T-cell (primary cell): Measurements from ENCODE around the gene EVI2A. TPM values are rescaled to one million over a fixed set of nuclear protein-coding genes. Genes with fewer than 3 reads are reported as not detected.
"Not testable (repeated sequence)": the region's sequence is repeated elsewhere in the genome, so short reads cannot be mapped to it uniquely, and the experiment has no call there.

Experiments used
- ATAC-seq, 4 experiments: fragments of 200-7000 bp in 3 of 4; fragments of 150-1000 bp in 1 of 4; cut with Tn5 transposase; replicated peaks in 1 of 4; 1 replicate in 3 of 4; 2 replicates in 1 of 4; pipeline ENCODE4 v1.10.0; 2021; ENCODE audit warnings: moderate library complexity in 3 of 4, mild to moderate bottlenecking in 2 of 4, moderate number of reproducible peaks in 1 of 4
- CTCF ChIA-PET, 2 donors: fragments of 300-600 bp; sonication (Branson Sonifier 250); formaldehyde crosslinking; loops; one replicate each; lab custom pipeline; 2022; ENCODE audit warnings: antibody characterized with exemption in 2 of 2; lab: Charles Lee
- POLR2A ChIA-PET, 2 donors: fragments of 300-600 bp; sonication (Branson Sonifier 250); formaldehyde crosslinking; loops; one replicate each; lab custom pipeline; 2022; ENCODE audit warnings: antibody characterized with exemption in 2 of 2; lab: Charles Lee
- DNase-seq, 35 experiments: peaks; one replicate each; pipeline versions ENCODE4 v3.0.0 to v3.0.0-alpha.2; 2013 to 2023
- H3K27ac ChIP-seq: one replicate; pipeline ENCODE4 v1.5.1; 2013; ENCODE audit warnings: low read length
- H3K27me3 ChIP-seq, 2 experiments: replicated peaks in 1 of 2; 1 replicate in 1 of 2; 2 replicates in 1 of 2; pipeline versions ENCODE4 v1.6.1 to v1.7.0; 2013; ENCODE audit warnings: low read length in 1 of 2, mixed read lengths in 1 of 2; ENCODE audit not compliant: control insufficient read depth in 2 of 2, insufficient read depth in 2 of 2; ENCODE audit errors: extremely low read depth in 1 of 2
- H3K36me3 ChIP-seq, 2 donors: 1 replicate in 1 of 2; 2 replicates in 1 of 2; pipeline versions ENCODE4 v1.6.1 to v1.7.0; 2013; ENCODE audit warnings: low read length in 1 of 2; ENCODE audit not compliant: control insufficient read depth in 2 of 2, insufficient read depth in 1 of 2; ENCODE audit errors: extremely low read depth in 1 of 2
- H3K4me1 ChIP-seq, 2 experiments: 1 replicate in 1 of 2; 2 replicates in 1 of 2; pipeline versions ENCODE4 v1.6.1 to v1.7.0; 2013; ENCODE audit warnings: low read length in 2 of 2, mixed read lengths in 1 of 2; ENCODE audit not compliant: insufficient read depth in 2 of 2, control insufficient read depth in 1 of 2; ENCODE audit errors: extremely low read depth in 1 of 2
- H3K4me3 ChIP-seq, 2 donors: 1 replicate in 1 of 2; 2 replicates in 1 of 2; pipeline versions ENCODE4 v1.5.1 to v1.7.0; 2013; ENCODE audit warnings: mild to moderate bottlenecking in 2 of 2, low read length in 1 of 2, moderate library complexity in 1 of 2; ENCODE audit not compliant: control insufficient read depth in 1 of 2; ENCODE audit errors: extremely low read depth in 1 of 2
- H3K9me3 ChIP-seq: 2 replicates; pipeline ENCODE4 v1.7.0; 2013
- H3K27ac Mint-ChIP-seq, 2 donors: one replicate each; pipeline ENCODE4 v1.8.0; 2020 to 2021; ENCODE audit warnings: mild to moderate bottlenecking in 2 of 2, mixed read lengths in 2 of 2
- H3K27me3 Mint-ChIP-seq, 2 donors: one replicate each; pipeline ENCODE4 v1.8.0; 2021 to 2022; ENCODE audit warnings: mixed read lengths in 2 of 2
- H3K36me3 Mint-ChIP-seq: one replicate; pipeline ENCODE4 v1.8.0; 2021; ENCODE audit warnings: mixed read lengths
- H3K4me1 Mint-ChIP-seq, 3 donors: one replicate each; pipeline ENCODE4 v1.8.0; 2020 to 2022; ENCODE audit warnings: mixed read lengths in 3 of 3, mild to moderate bottlenecking in 1 of 3
- H3K4me3 Mint-ChIP-seq, 3 donors: one replicate each; pipeline ENCODE4 v1.8.0; 2020 to 2022; ENCODE audit warnings: mild to moderate bottlenecking in 3 of 3, mixed read lengths in 3 of 3, moderate library complexity in 3 of 3
- H3K9me3 Mint-ChIP-seq, 3 donors: one replicate each; pipeline ENCODE4 v1.8.0; 2020 to 2022; ENCODE audit warnings: mixed read lengths in 3 of 3
- WGBS: methylation state at CpG from one replicate; pipeline ENCODE4 v1.1.5; 2013; ENCODE audit warnings: missing lambda C conversion rate; ENCODE audit not compliant: insufficient coverage; 5-methylcytosine and 5-hydroxymethylcytosine counted together
- total RNA-seq, 35 experiments: library from RNA in 6 of 35; stranded (reverse) in 6 of 35; fragments of 120-200 nt in 1 of 35; gene quantifications; one replicate each; pipeline versions ENCODE4 v1.2.1 to v1.2.4 and lab custom pipeline; 2013 to 2026

EVI2A gene
- total RNA-seq, 5 donors from 2014 or later (not counting 1 experiment from before 2014, with no cell fraction given), result 42.3 to 84.9 (median 80.0) TPM

GRCh38 chr17:31318851-31319661, 2.4 kb downstream of the EVI2A start:
- Histone ChIP-seq H3K36me3 (no peaks in the 10 kb centered on the region), H3K27me3 (no peaks in the 10 kb centered on the region), H3K27ac (peak overlapping the region; percentile 88), H3K4me1 (peaks cover 13 to 41% of the 10 kb centered on the region in 2 experiments), H3K4me3 (peak overlapping the region; percentile 66 to 75), H3K9me3 (no peaks in the 10 kb centered on the region)
- Mint-ChIP-seq H3K27ac (peak overlapping the region; percentile 97 to 98), H3K27me3 (no peaks in the 10 kb centered on the region), H3K4me1 (peaks cover 47 to 57% (median 54%) of the 10 kb centered on the region in 3 donors), H3K9me3 (no peaks in the 10 kb centered on the region), H3K4me3 (peak overlapping the region; percentile 76 to 87 (median 86)), H3K36me3 (peaks cover 14% of the 10 kb centered on the region)
- WGBS, result no CpG with 5 or more reads among the region's 5 CpGs
- ChIA-PET POLR2A (interaction anchor here (0.6 to 2.6 kb wide), 6 partner anchors 9 to 30 kb away, joined by 3 to 17 read pairs (median 4); no protein-coding TSS in a partner anchor), CTCF (interaction anchor here in 1 of 2 donors (0.7 to 3.4 kb wide), 6 partner anchors 8 to 189 kb away, joined by 3 to 23 read pairs (median 6); no protein-coding TSS in a partner anchor)
- peak in 1 of 35 experiments; percentile 61 for DNase-seq
- ATAC-seq, result no peak

DNA sequence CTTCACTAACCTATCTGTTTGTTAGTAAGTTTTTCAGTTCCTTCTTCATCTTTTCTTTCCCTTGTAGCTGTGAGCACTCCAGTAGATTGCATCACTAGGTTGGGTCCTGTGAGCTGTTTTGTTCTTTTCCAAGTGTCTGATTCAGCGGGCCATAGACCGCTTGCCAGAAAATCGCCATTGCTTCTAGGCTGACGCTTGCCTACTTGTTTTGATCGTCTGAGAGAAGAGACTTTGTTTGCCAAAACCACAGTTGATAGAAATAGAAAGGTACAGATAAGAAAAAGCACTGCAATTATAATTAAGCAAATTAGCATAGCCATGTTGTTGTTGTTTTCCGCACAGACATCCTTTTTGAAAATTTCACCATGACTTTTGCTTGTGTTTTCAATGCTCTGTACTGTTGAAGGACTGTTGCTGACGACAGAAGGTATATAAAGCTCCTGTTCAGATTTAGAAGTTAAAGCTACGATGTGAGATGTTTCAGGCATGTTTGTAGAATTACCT, 3.1 kb downstream of the EVI2A start:
- Histone ChIP-seq H3K4me3 (peak overlapping the region; percentile 11 to 75), H3K27me3 (no peaks in the 10 kb centered on the region), H3K36me3 (no peaks in the 10 kb centered on the region), H3K27ac (peak overlapping the region; percentile 88), H3K4me1 (peaks cover 13 to 41% of the 10 kb centered on the region in 2 experiments), H3K9me3 (no peaks in the 10 kb centered on the region)
- peak overlapping the region; percentile 97 to 98 for H3K27ac Mint-ChIP-seq
- H3K4me3 Mint-ChIP-seq, result peak overlapping the region; percentile 76 to 87 (median 86)
- ATAC-seq (peak; percentile 44 to 60 (median 57)), DNase-seq (peak; percentile 15 to 80 (median 47))
- POLR2A ChIA-PET, result interaction anchor here (0.6 to 2.6 kb wide), 4 partner anchors 8 to 22 kb away, joined by 3 to 17 read pairs (median 4); no protein-coding TSS in a partner anchor
- H3K36me3 Mint-ChIP-seq, result peaks cover 14% of the 10 kb centered on the region
- no peaks in the 10 kb centered on the region for H3K27me3 Mint-ChIP-seq
- WGBS, result 0% methylated on average over 1 of the region's 8 CpGs
- CTCF ChIA-PET, result interaction anchor here in 1 of 2 donors (1.5 to 3.4 kb wide), 3 partner anchors 7 to 190 kb away, joined by 5 to 23 read pairs (median 7); no protein-coding TSS in a partner anchor
- H3K4me1 Mint-ChIP-seq, result peaks cover 42 to 50% (median 50%) of the 10 kb centered on the region in 3 donors
- H3K9me3 Mint-ChIP-seq, result no peaks in the 10 kb centered on the region

DNA sequence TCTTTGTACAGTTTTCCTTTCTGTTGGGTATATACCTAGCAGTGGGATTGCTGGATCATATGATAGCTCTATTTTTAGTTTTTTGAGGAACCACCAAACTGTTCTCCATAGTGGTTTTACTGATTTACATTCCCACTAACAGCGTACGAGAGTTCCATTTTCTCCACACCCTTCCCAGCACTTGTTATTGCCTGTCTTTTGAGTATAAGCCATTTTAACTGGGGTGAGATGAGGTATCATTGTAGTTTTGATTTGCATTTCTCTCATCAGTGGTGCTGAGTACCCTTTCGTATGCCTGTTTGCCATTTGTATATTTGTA, 6.7 kb downstream of the EVI2A start:
- H3K27me3 ChIP-seq, result no peaks in the 10 kb centered on the region
- no peak for ATAC-seq
- Mint-ChIP-seq H3K27me3 (no peaks in the 10 kb centered on the region), H3K4me1 (peaks cover 32 to 65% (median 42%) of the 10 kb centered on the region in 3 donors), H3K4me3 (peak overlapping the region; percentile 77 to 94 (median 92)), H3K9me3 (no peaks in the 10 kb centered on the region), H3K36me3 (peaks cover 17% of the 10 kb centered on the region), H3K27ac (peak overlapping the region; percentile 87 to 97)
- no peaks in the 10 kb centered on the region for H3K36me3 ChIP-seq
- POLR2A ChIA-PET, result no interaction called here
- no peak overlapping the region for H3K4me3 ChIP-seq
- DNase-seq, result no peak
- CTCF ChIA-PET, result interaction anchor here in 1 of 2 donors (0.8 kb wide), 1 partner anchor 1701 kb away, joined by 3 read pairs; no protein-coding TSS in a partner anchor
- peaks cover 10 to 44% of the 10 kb centered on the region in 2 experiments for H3K4me1 ChIP-seq
- peak overlapping the region; percentile 90 for H3K27ac ChIP-seq
- no CpG with 5 or more reads among the region's 3 CpGs for WGBS
- H3K9me3 ChIP-seq, result no peaks in the 10 kb centered on the region

- H3K27me3 ChIP-seq, result no peaks in the 10 kb centered on the region
- H3K4me1 Mint-ChIP-seq, result peaks cover 37 to 69% (median 47%) of the 10 kb centered on the region in 3 donors
- H3K9me3 ChIP-seq, result no peaks in the 10 kb centered on the region
- H3K4me1 ChIP-seq, result peaks cover 10 to 50% of the 10 kb centered on the region in 2 experiments
- peak within 1 kb of the TSS; percentile 95 to 97 for H3K27ac Mint-ChIP-seq
- ChIA-PET CTCF (interaction anchor here (0.6 to 1.5 kb wide), 5 partner anchors 7 to 1701 kb away, joined by 3 to 5 read pairs (median 3); partner anchors contain the start of gene EVI2A (in 1 of the 2)), POLR2A (interaction anchor here (0.8 to 1.0 kb wide), 2 partner anchors 63 to 1383 kb away, joined by 3 read pairs; no protein-coding TSS in a partner anchor)
- no peaks in the 10 kb centered on the region for H3K36me3 ChIP-seq
- peaks cover 17% of the 10 kb centered on the region for H3K36me3 Mint-ChIP-seq
- peak within 1 kb of the TSS; percentile 67 to 87 for H3K4me3 ChIP-seq
- peak within 1 kb of the TSS; percentile 77 to 94 (median 92) for H3K4me3 Mint-ChIP-seq
- H3K9me3 Mint-ChIP-seq, result no peaks in the 10 kb centered on the region
- peak within 1 kb of the TSS; percentile 90 for H3K27ac ChIP-seq
- no peaks in the 10 kb centered on the region for H3K27me3 Mint-ChIP-seq
- DNase-seq, result peak in 2 of 35 experiments; percentile 14 to 69
- peak; percentile 19 to 52 (median 47) for ATAC-seq
- WGBS, result no CpG with 5 or more reads among the region's 3 CpGs
These were observed 7.2 kb downstream of the EVI2A start, which contains the start of gene EVI2B for GRCh38 chr17:31313982-31314781. Gene EVI2B (minus strand): TSS chr17:31314054. CDS start chr17:31305609, 8,445 bp downstream.

- Histone ChIP-seq H3K4me1 (peaks cover 19 to 54% of the 10 kb centered on the region in 2 experiments), H3K4me3 (peak overlapping the region; percentile 67 to 87), H3K27ac (peak overlapping the region; percentile 90)
- not testable (repeated sequence) for H3K27me3 Mint-ChIP-seq, H3K9me3 ChIP-seq, H3K36me3 Mint-ChIP-seq, H3K9me3 Mint-ChIP-seq, H3K36me3 ChIP-seq, H3K27me3 ChIP-seq
- peak in 27 of 35 experiments; percentile 6 to 60 (median 36) for DNase-seq
- H3K4me1 Mint-ChIP-seq, result peaks cover 53 to 72% (median 60%) of the 10 kb centered on the region in 3 donors
- CTCF ChIA-PET, result interaction anchor here (0.7 to 2.8 kb wide), 6 partner anchors 8 to 317 kb away, joined by 3 to 23 read pairs (median 4); partner anchors contain the start of gene EVI2A (in 1 of the 2)
- ATAC-seq, result peak in 1 of 4 experiments; percentile 25
- POLR2A ChIA-PET, result interaction anchor here (0.7 to 1.2 kb wide), 3 partner anchors 9 to 338 kb away, joined by 3 to 6 read pairs (median 4); partner anchors contain the start of gene EVI2A (in 2 of the 2)
- 0% methylated on average over 1 of the region's 7 CpGs for WGBS
- peak overlapping the region; percentile 93 to 99 for H3K27ac Mint-ChIP-seq
- peak overlapping the region; percentile 77 to 94 (median 88) for H3K4me3 Mint-ChIP-seq
These were observed 9.2 kb downstream of the EVI2A start for GRCh38 chr17:31312223-31312622.
